ENCODE data around the gene RCE1.

RCE1 gene

DNA sequence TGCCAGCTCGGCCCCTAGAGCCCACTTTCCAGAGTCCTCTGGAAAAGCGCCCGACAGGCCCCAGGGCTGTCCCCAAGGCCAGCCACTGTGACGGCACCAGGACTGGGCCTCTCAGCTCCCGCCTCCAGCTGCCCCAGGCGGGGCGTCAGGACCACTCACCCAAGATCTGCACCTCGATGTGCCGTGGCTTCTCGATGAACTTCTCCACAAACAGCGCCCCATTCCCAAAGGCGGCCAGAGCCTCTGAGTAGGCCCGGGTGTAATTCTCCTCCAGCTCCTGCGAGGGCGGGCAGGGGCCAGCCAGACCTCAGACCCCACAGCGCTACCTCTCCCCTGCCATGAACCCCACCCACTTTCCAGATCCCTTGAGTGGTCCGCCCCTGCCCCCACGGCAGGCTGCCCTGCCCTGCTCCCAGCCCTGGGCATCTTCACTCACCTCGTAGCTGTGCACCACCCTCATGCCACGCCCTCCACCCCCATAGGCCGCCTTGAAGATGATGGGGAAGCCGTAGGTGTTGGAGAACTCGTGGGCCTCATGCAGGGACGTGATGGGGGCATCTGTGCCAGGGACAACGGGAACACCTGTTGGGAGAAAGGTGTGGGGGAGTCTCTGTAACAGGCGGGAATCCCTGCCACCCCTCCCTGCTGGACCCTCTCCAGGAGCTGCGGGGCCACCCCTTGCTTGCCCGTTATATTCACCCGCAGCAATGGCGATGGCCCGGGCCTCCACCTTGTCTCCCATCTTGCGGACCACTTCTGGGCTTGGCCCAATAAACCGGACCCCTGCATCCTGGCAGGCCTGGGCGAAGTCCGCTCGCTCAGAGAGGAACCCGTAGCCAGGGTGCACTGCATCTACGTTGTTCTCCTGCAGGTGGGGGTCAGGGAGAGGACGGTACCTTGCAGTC is 27.6 kb downstream of the RCE1 start:
- no peak for DNase-seq

- no peak for DNase-seq
These were observed 28.3 kb downstream of the RCE1 start for GRCh38 chr11:66871521-66871901.

GRCh38 chr11:66874232-66874631 is 31.0 kb downstream of the RCE1 start:
- DNase-seq, result no peak

DNA sequence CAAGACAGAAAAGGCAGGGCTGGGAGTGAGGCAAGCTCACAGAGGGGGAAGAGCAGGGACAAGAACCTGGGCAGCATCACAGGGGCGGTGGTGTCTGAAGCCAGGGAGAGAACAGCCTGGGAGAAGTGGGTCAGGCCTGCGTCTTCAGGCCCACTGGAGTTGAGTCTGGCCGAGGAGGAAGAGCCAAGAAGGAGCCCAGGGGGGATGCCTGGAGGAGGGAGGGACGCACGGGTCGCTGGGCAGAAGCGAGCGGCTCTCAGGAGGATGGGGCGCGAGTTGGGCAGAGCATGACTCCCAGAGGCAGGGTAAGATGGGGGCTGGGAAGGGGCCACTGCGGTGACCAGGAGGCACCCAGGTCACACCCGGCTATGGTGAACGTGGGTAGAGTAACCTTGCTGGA is 32.1 kb downstream of the RCE1 start:
- DNase-seq, result no peak

GRCh38 chr11:66877588-66878385 is 34.5 kb downstream of the RCE1 start:
- no peak for DNase-seq

DNA sequence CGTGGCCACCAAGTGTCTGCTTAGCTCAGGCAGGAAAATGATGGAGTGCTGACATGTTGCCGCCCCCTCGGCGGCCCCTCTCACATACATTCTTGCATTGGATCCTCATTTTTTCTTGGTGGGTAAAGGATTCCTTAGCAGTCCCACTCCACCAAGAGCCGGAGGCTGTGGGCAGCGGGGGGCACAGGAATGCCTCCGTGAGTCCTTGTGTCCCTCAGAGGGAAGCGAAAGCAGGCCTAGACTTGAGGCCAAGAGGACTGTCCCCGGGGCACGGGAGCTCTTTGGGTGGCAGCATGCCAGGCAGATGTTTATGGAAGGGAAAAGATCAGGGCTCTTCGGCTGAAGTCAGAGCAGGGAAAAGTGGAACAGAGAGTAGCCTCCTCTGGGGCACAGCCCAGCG is 35.2 kb downstream of the RCE1 start:
- no peak for DNase-seq

DNA sequence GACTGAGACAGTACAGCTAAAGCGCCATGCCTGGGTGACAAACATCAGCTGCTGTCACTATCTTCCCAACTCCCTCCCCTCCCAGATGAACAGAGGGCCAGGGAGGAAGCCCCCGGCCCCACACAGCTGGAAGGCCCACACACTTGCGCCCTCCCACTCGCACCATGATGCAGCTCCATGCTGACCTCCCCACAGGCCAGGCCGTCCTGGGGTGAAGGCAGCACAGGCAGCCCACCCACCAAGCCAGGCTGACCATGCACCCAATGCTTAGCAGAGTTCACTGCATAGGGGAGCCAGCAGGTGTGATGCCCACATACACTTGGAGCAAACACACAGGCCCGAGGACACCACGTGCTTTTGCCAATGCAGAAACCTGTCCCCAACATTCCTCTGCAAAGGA is 35.8 kb downstream of the RCE1 start:
- DNase-seq, result no peak

DNA sequence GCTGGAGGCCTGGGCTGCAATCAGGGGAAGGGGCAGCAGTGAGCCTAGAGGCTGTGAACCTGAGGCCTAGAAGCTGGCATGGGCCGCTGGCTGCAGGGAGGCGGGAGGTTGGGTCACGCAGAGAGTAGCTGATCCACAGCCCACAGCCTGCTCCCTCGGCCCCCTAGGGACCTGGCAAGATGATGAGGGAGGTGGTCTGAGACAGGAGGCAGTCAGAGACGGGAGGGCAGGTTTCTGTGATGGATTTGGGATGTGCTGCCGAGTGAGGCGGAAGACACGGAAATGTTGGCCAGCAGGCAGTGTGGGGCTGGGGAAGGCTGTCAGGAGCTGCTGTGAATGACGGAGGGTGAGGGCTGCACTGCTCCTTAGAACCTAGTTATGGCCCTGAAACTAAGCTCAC is 36.3 kb downstream of the RCE1 start:
- DNase-seq, result no peak

DNA sequence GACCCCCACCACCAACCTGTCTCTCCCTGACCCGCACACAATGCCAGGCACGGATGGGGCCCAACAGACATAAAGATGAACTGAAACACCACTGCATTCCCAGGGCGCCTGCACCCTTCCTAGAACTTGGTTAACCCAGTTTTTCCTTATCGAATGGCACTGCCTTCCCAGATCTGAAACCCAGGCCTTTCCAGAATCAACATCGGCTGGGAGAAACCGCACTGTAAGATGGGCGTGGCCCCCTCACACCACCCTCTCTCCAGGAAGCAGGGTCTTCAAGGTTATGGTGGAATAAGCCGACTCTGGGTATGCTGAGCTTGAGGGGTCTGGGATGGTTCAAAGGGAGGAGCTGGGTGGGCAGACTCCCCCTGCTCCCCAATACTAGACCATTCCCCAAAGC is 36.8 kb downstream of the RCE1 start:
- no peak for DNase-seq

GRCh38 chr11:66880496-66881450 is 37.5 kb downstream of the RCE1 start:
- no peak for DNase-seq

DNA sequence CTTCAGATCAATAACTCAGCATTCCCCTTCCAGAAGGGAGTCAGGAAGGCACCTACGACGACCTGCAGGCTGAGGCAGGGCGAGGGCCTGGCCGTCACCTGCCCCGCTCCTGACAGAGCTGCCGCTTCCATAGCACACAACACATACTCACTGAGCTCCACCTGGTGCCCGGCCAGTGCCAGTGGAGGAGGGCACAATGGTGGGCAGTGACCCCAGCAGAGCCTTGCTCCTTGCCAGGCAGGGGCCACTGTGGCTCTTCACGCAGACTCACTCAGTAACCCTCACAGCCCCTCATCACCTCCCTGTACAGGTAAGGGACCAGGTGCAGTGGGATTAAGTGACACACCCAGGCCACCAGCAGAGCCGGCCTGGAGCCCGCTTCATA is 38.2 kb downstream of the RCE1 start:
- DNase-seq, result no peak

- DNase-seq, result no peak
These were observed 38.7 kb downstream of the RCE1 start for GRCh38 chr11:66881927-66882452.

DNA sequence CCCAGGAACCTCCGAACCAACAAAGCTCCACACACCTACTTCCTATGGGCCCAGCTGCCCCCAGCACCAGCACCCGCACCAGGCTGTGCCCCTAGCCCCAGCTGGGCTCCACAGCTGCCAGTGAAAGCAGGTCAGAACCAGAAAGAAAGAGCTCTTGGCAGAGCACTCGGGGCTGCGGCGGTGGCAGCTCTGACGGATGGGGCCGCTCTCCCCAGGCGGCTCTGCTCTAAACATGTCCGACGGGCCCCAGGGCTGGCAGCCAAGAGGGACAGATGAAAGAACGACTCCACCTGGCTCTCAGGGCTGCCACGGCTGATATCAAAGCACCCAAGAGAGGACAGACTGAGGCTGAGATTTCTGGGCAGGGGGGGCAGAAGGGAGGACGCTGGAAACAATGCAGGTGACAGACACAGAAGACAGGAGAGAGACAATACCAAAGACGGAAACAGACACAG is 39.3 kb downstream of the RCE1 start:
- no peak for DNase-seq

DNA sequence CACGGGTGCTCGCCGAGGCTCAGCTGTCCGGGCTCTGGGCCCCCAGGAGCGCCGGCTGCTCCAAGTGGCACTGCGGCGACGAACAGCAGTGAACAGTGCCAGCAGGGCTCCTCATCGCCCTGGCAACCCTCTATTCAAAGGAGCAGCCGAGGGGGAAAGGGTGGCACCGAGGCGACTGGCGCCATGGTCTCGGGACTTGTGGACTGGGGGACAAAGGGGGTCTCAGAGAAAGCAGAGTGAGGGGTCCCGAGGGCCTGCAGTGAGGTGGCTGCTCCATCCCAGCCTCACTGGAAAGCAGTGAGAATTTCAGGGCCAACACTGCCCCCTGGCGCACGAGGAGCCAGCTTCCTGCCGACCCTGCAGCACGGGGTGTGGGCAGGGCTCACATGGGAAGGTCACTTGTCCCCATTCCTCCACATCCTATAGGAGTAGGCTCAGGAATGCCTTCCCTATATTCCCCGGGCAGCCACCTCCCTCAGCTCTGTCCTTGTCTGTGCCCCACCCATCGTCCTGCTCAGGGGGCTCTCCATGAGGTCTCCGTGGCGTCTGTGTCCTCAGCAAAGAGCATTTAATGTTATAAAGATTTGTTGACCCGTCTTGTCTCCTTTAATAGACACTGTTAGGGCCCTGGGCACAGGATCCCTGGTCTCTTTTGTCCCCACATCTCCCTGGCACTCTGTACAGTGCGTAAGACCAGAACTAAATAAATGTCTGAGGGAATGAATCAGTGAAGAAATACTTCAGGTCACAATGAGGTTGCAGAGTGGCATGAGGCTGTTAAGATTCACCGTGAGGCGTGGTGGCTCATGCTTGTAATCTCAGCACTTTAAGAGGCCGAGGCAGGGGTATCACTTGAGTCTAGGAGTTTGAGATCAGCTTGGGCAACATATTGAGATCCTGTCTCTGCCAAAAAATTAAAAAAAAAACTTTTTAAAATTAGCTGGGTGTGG is 40.0 kb downstream of the RCE1 start:
- DNase-seq, result peak; percentile 54 to 61

GRCh38 chr11:66884443-66884842 is 41.2 kb downstream of the RCE1 start:
- no peak for DNase-seq

DNA sequence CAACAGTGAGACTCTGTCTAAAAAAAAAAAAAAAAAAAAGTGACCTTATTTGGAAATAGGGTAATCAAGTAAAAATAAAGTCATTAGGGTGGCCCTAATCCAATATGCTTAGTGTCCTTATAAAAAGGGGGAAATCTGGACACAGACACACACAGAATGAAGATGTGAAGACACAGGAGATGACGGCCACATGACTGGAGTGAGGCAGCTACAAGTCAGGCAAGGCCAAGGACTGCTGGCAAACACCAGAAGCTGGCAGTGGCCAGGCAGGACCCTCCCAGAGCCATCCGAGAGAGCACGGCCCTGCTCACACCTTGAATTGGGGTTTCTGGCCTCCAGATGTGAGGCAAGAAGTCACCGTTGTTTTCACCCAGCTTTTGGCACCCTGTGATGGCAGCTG is 42.2 kb downstream of the RCE1 start:
- DNase-seq, result no peak

DNA sequence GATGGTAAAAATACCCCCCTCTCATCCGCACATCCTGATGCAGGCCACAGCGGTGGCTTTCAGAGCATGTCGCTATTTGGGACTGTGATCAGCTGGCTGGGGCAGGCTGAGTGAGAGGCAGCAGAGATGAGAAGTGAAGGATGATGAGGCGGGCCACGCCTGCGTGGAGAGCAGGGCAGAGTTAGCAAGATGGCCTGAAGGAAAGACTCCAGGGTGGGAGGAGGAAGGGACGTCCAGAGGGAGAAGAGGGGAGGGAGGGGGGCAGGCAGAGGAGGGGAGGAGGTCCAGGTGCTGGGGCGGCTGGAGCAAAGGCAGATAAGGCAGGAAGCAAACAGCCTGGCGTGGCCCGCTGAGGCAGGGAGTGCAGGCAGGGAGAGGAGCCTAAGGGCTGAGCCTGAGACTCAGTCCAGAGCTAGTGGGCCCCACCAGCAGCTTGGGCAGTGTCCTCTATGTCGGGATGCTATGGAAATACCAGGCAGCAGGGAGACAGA is 42.8 kb downstream of the RCE1 start:
- no peak for DNase-seq

- DNase-seq, result no peak
These were observed 43.5 kb downstream of the RCE1 start for GRCh38 chr11:66886671-66887221.

DNA sequence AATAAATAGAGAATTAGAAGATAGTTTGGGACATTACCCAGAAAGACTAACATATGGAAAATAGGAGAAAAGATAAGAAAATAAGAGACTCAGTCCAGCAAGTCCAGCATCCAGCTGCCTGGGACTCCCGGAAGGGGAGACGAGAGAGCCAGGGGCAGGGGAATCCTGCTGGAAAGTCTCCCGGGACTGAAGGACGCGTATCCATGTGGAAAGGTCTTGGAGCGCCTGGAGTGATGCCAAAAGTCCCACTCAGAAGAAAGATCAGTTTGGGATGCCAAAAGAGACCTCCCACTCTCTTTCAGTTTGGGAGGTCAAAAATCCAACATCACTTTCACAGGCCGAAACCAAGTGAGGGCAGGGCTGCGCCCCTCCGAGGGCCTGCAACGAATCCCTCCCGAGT is 44.3 kb downstream of the RCE1 start:
- DNase-seq, result no peak

GRCh38 chr11:66888282-66888681 is 45.0 kb downstream of the RCE1 start:
- no peak for DNase-seq

DNA sequence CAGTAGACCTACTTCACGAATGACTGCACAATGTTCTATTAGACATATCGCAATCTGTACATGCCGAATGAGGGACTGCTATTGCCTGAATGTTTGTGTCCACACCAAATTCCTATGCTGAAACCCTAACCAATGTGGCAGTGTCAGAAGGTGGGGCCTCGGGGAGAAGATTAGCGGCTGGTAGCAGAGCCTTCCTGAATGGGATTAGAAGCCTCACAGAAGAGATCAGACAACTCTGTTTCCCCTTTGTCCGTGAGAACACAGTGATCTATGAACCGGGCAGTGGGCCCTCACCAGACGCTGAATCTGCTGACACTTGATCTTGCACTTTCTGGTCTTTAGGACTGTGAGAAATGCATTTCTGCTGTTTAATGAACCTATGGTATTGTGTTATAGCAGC is 46.7 kb downstream of the RCE1 start:
- DNase-seq, result no peak
